Thyroid gland (tissue), 4 donors: ENCODE measurements around the gene TIPIN.

Experiments
- CTCF ChIP-seq, 6 experiments: fragments of 200-600 bp in 3 of 6; fragments of 450-650 bp in 3 of 6; sonication (generic) in 3 of 6; IDR thresholded peaks; one replicate each; pipeline ENCODE4 v1.5.1; 2016 to 2019; ENCODE audit warnings: antibody characterized with exemption in 6 of 6, mild to moderate bottlenecking in 2 of 6, inconsistent platforms in 1 of 6, moderate library complexity in 1 of 6
- POLR2A ChIP-seq, 2 donors: fragments of 450-650 bp; IDR thresholded peaks; one replicate each; pipeline ENCODE4 v1.6.1; 2017; ENCODE audit warnings: antibody characterized with exemption in 2 of 2, mild to moderate bottlenecking in 2 of 2, moderate library complexity in 1 of 2

GRCh38 chr15:66356359-66357236 is at the start of gene TIPIN:
- TF ChIP-seq POLR2A (IDR thresholded peaks at IDR 0.05) (peak in 1 of 2 donors; percentile 54), CTCF (IDR thresholded peaks at IDR 0.05) (no peak)
